Measurements from ENCODE around the gene PIN4.

DNA sequence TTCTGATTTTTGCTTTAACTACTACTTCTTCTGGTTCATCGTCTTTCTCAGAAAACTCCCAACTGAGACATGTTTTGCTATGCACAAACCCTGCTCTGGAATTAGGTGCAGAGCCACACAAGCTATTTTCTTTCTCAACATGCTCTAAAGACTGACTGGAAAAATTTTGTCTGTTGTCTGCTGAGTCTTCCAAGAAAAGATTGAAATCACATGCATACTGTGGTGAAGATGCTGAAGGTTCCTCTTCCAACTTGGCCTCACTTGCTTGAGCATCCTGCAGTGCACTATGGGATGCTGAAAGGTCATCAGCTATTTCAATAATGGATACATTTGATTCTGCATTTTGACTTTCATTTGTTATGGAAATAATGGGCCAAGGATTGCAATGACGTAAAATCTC lies 24.1 kb downstream of the PIN4 start:
- TF ChIP-seq, protein P1, sequence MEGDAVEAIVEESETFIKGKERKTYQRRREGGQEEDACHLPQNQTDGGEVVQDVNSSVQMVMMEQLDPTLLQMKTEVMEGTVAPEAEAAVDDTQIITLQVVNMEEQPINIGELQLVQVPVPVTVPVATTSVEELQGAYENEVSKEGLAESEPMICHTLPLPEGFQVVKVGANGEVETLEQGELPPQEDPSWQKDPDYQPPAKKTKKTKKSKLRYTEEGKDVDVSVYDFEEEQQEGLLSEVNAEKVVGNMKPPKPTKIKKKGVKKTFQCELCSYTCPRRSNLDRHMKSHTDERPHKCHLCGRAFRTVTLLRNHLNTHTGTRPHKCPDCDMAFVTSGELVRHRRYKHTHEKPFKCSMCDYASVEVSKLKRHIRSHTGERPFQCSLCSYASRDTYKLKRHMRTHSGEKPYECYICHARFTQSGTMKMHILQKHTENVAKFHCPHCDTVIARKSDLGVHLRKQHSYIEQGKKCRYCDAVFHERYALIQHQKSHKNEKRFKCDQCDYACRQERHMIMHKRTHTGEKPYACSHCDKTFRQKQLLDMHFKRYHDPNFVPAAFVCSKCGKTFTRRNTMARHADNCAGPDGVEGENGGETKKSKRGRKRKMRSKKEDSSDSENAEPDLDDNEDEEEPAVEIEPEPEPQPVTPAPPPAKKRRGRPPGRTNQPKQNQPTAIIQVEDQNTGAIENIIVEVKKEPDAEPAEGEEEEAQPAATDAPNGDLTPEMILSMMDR (IDR thresholded peaks at IDR 0.05; ENCODE audit: poor library complexity, severe bottlenecking), result no peak
- TF ChIP-seq EZH2 (IDR thresholded peaks at IDR 0.05; ENCODE audit: borderline replicate concordance, insufficient read depth, low read length, poor library complexity, severe bottlenecking) (no peak), EP300 (conservative IDR thresholded peaks at IDR 0.05; ENCODE audit: poor library complexity, severe bottlenecking) (no peak), POLR2AphosphoS5 (IDR thresholded peaks at IDR 0.05) (no peak), TAF1 (IDR thresholded peaks at IDR 0.05; ENCODE audit: low read depth) (no peak)
- TF ChIP-seq, protein P2, sequence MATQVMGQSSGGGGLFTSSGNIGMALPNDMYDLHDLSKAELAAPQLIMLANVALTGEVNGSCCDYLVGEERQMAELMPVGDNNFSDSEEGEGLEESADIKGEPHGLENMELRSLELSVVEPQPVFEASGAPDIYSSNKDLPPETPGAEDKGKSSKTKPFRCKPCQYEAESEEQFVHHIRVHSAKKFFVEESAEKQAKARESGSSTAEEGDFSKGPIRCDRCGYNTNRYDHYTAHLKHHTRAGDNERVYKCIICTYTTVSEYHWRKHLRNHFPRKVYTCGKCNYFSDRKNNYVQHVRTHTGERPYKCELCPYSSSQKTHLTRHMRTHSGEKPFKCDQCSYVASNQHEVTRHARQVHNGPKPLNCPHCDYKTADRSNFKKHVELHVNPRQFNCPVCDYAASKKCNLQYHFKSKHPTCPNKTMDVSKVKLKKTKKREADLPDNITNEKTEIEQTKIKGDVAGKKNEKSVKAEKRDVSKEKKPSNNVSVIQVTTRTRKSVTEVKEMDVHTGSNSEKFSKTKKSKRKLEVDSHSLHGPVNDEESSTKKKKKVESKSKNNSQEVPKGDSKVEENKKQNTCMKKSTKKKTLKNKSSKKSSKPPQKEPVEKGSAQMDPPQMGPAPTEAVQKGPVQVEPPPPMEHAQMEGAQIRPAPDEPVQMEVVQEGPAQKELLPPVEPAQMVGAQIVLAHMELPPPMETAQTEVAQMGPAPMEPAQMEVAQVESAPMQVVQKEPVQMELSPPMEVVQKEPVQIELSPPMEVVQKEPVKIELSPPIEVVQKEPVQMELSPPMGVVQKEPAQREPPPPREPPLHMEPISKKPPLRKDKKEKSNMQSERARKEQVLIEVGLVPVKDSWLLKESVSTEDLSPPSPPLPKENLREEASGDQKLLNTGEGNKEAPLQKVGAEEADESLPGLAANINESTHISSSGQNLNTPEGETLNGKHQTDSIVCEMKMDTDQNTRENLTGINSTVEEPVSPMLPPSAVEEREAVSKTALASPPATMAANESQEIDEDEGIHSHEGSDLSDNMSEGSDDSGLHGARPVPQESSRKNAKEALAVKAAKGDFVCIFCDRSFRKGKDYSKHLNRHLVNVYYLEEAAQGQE (IDR thresholded peaks at IDR 0.05; ENCODE audit: borderline replicate concordance), result no peak
